ENCODE data around the gene PRICKLE3. TPM values are rescaled to one million over a fixed set of nuclear protein-coding genes. Genes with fewer than 3 reads are reported as not detected.

The PRICKLE3 gene
- total RNA-seq, 1 donor, result 6.9 TPM

- TF ChIP-seq, protein P1, sequence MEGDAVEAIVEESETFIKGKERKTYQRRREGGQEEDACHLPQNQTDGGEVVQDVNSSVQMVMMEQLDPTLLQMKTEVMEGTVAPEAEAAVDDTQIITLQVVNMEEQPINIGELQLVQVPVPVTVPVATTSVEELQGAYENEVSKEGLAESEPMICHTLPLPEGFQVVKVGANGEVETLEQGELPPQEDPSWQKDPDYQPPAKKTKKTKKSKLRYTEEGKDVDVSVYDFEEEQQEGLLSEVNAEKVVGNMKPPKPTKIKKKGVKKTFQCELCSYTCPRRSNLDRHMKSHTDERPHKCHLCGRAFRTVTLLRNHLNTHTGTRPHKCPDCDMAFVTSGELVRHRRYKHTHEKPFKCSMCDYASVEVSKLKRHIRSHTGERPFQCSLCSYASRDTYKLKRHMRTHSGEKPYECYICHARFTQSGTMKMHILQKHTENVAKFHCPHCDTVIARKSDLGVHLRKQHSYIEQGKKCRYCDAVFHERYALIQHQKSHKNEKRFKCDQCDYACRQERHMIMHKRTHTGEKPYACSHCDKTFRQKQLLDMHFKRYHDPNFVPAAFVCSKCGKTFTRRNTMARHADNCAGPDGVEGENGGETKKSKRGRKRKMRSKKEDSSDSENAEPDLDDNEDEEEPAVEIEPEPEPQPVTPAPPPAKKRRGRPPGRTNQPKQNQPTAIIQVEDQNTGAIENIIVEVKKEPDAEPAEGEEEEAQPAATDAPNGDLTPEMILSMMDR (IDR thresholded peaks at IDR 0.05; ENCODE audit: extremely low read depth, low read depth, low read length), result no peak
- Histone ChIP-seq H3K9me3 (ENCODE audit: low read depth, low read length) (no peaks in the 10 kb centered on the region), H3K27ac (ENCODE audit: low read depth, low read length) (no peak overlapping the region), H3K36me3 (ENCODE audit: insufficient read depth, low read length) (no peaks in the 10 kb centered on the region), H3K4me3 (ENCODE audit: insufficient read depth, low read length) (no peak overlapping the region), H4K20me1 (ENCODE audit: insufficient read depth, low read length) (no peaks in the 10 kb centered on the region), H2AFZ (ENCODE audit: low read length) (no peak overlapping the region), H3K4me2 (ENCODE audit: insufficient read depth, low read length) (no peak overlapping the region), H3K79me2 (ENCODE audit: insufficient read depth, low read length) (no peaks in the 10 kb centered on the region), H3K27me3 (ENCODE audit: insufficient read depth, low read length) (no peaks in the 10 kb centered on the region), H3K4me1 (ENCODE audit: insufficient read depth, low read length) (no peaks in the 10 kb centered on the region)
- DNase-seq (ENCODE audit: insufficient read length, low spot score, missing footprints), result no peak
Measured at GRCh38 chrX:49212209-49212608, 26.0 kb upstream of the PRICKLE3 start.

- Histone ChIP-seq H4K20me1 (ENCODE audit: insufficient read depth, low read length) (no peaks in the 10 kb centered on the region), H3K9me3 (ENCODE audit: low read depth, low read length) (no peaks in the 10 kb centered on the region), H3K4me1 (ENCODE audit: insufficient read depth, low read length) (no peaks in the 10 kb centered on the region), H3K27me3 (ENCODE audit: insufficient read depth, low read length) (no peaks in the 10 kb centered on the region), H3K79me2 (ENCODE audit: insufficient read depth, low read length) (no peaks in the 10 kb centered on the region), H3K27ac (ENCODE audit: low read depth, low read length) (no peak overlapping the region), H3K4me3 (ENCODE audit: insufficient read depth, low read length) (no peak overlapping the region), H3K4me2 (ENCODE audit: insufficient read depth, low read length) (no peak overlapping the region), H2AFZ (ENCODE audit: low read length) (no peak overlapping the region), H3K36me3 (ENCODE audit: insufficient read depth, low read length) (no peaks in the 10 kb centered on the region)
- TF ChIP-seq, protein P1 (IDR thresholded peaks at IDR 0.05; ENCODE audit: extremely low read depth, low read depth, low read length), result no peak
- no peak for DNase-seq (ENCODE audit: insufficient read length, low spot score, missing footprints)
Measured at GRCh38 chrX:49211074-49211473, 24.9 kb upstream of the PRICKLE3 start.

DNA sequence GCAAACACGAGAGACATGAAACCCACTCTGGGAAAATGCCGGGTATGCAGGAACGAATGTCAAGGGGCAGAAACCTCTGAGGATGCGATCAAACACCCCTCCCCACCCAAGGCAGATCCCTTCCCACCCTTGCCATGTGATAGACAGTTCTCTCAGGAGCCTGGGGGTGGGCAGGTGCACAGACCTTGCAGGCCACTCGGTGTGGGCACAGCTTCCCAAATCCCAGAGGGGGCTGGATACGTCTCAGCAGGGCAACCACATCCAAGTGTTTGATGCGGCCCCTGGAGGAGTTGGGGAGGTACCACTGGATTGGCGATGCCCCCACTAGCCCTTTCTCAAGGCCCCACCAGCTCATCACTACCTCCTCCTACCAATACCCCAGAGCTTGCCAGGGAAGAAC is 24.2 kb upstream of the PRICKLE3 start:
- H2AFZ ChIP-seq (ENCODE audit: low read length), result no peak overlapping the region
- H3K4me1 ChIP-seq (ENCODE audit: insufficient read depth, low read length), result no peaks in the 10 kb centered on the region
- H3K79me2 ChIP-seq (ENCODE audit: insufficient read depth, low read length), result no peaks in the 10 kb centered on the region
- H3K9me3 ChIP-seq (ENCODE audit: low read depth, low read length), result no peaks in the 10 kb centered on the region
- H3K27ac ChIP-seq (ENCODE audit: low read depth, low read length), result no peak overlapping the region
- TF ChIP-seq, protein P1 (IDR thresholded peaks at IDR 0.05; ENCODE audit: extremely low read depth, low read depth, low read length), result no peak
- no peak overlapping the region for H3K4me3 ChIP-seq (ENCODE audit: insufficient read depth, low read length)
- no peak overlapping the region for H3K4me2 ChIP-seq (ENCODE audit: insufficient read depth, low read length)
- no peaks in the 10 kb centered on the region for H3K27me3 ChIP-seq (ENCODE audit: insufficient read depth, low read length)
- H3K36me3 ChIP-seq (ENCODE audit: insufficient read depth, low read length), result no peaks in the 10 kb centered on the region
- no peaks in the 10 kb centered on the region for H4K20me1 ChIP-seq (ENCODE audit: insufficient read depth, low read length)
- no peak for DNase-seq (ENCODE audit: insufficient read length, low spot score, missing footprints)

GRCh38 chrX:49209434-49210251 is 23.5 kb upstream of the PRICKLE3 start:
- no peaks in the 10 kb centered on the region for H4K20me1 ChIP-seq (ENCODE audit: insufficient read depth, low read length)
- H3K79me2 ChIP-seq (ENCODE audit: insufficient read depth, low read length), result no peaks in the 10 kb centered on the region
- no peak for DNase-seq (ENCODE audit: insufficient read length, low spot score, missing footprints)
- no peaks in the 10 kb centered on the region for H3K36me3 ChIP-seq (ENCODE audit: insufficient read depth, low read length)
- no peaks in the 10 kb centered on the region for H3K4me1 ChIP-seq (ENCODE audit: insufficient read depth, low read length)
- no peak overlapping the region for H3K4me2 ChIP-seq (ENCODE audit: insufficient read depth, low read length)
- TF ChIP-seq, protein P1 (IDR thresholded peaks at IDR 0.05; ENCODE audit: extremely low read depth, low read depth, low read length), result no peak
- H3K27me3 ChIP-seq (ENCODE audit: insufficient read depth, low read length), result no peaks in the 10 kb centered on the region
- no peak overlapping the region for H2AFZ ChIP-seq (ENCODE audit: low read length)
- H3K27ac ChIP-seq (ENCODE audit: low read depth, low read length), result no peak overlapping the region
- H3K4me3 ChIP-seq (ENCODE audit: insufficient read depth, low read length), result no peak overlapping the region
- H3K9me3 ChIP-seq (ENCODE audit: low read depth, low read length), result no peaks in the 10 kb centered on the region

All from osteoblast (primary cell).